ENCODE results near the gene SLC39A9.

Gene SLC39A9

GRCh38 chr14:69363964-69364363 is 34.5 kb upstream of the SLC39A9 start:
- Histone ChIP-seq H3K36me3 (no peaks in the 10 kb centered on the region), H3K9me3 (ENCODE audit: severe bottlenecking) (no peaks in the 10 kb centered on the region), H3K27me3 (ENCODE audit: insufficient read depth, low read depth, severe bottlenecking) (no peaks in the 10 kb centered on the region), H3K4me3 (ENCODE audit: low read depth, low read length) (no peak overlapping the region), H3K27ac (no peak overlapping the region)
- TF ChIP-seq CTCF (IDR thresholded peaks at IDR 0.05; ENCODE audit: low read depth, low read length) = no peak
- DNase-seq = no peak

- Histone ChIP-seq H3K27me3 (ENCODE audit: insufficient read depth, low read depth, severe bottlenecking) (no peaks in the 10 kb centered on the region), H3K9me3 (ENCODE audit: severe bottlenecking) (no peaks in the 10 kb centered on the region), H3K36me3 (no peaks in the 10 kb centered on the region), H3K27ac (no peak overlapping the region), H3K4me3 (ENCODE audit: low read depth, low read length) (no peak overlapping the region)
- DNase-seq = no peak
- no peak for TF ChIP-seq CTCF (IDR thresholded peaks at IDR 0.05; ENCODE audit: low read depth, low read length)
Observed at GRCh38 chr14:69364378-69364777, 34.1 kb upstream of the SLC39A9 start.

- TF ChIP-seq CTCF (IDR thresholded peaks at IDR 0.05; ENCODE audit: low read depth, low read length) = no peak
- H3K27me3 ChIP-seq (ENCODE audit: insufficient read depth, low read depth, severe bottlenecking) = no peaks in the 10 kb centered on the region
- no peak for DNase-seq
Observed at GRCh38 chr14:69366069-69366468, 32.4 kb upstream of the SLC39A9 start.

GRCh38 chr14:69366761-69367160 is 31.7 kb upstream of the SLC39A9 start:
- no peak for DNase-seq
- Histone ChIP-seq H3K27ac (no peak overlapping the region), H3K27me3 (ENCODE audit: insufficient read depth, low read depth, severe bottlenecking) (no peaks in the 10 kb centered on the region), H3K9me3 (ENCODE audit: severe bottlenecking) (no peaks in the 10 kb centered on the region), H3K4me3 (ENCODE audit: low read depth, low read length) (no peak overlapping the region), H3K36me3 (no peaks in the 10 kb centered on the region)
- TF ChIP-seq CTCF (IDR thresholded peaks at IDR 0.05; ENCODE audit: low read depth, low read length) = no peak

More at GRCh38 chr14:69366069-69366468, 32.4 kb upstream of the SLC39A9 start:
- Histone ChIP-seq H3K36me3 (no peaks in the 10 kb centered on the region), H3K4me3 (ENCODE audit: low read depth, low read length) (no peak overlapping the region), H3K9me3 (ENCODE audit: severe bottlenecking) (no peaks in the 10 kb centered on the region), H3K27ac (no peak overlapping the region)

GRCh38 chr14:69368381-69368780 is 30.1 kb upstream of the SLC39A9 start:
- Histone ChIP-seq H3K27ac (no peak overlapping the region), H3K36me3 (no peaks in the 10 kb centered on the region), H3K4me3 (ENCODE audit: low read depth, low read length) (no peak overlapping the region), H3K9me3 (ENCODE audit: severe bottlenecking) (no peaks in the 10 kb centered on the region), H3K27me3 (ENCODE audit: insufficient read depth, low read depth, severe bottlenecking) (no peaks in the 10 kb centered on the region)
- no peak for TF ChIP-seq CTCF (IDR thresholded peaks at IDR 0.05; ENCODE audit: low read depth, low read length)
- DNase-seq = no peak

GRCh38 chr14:69370061-69370460 is 28.4 kb upstream of the SLC39A9 start:
- TF ChIP-seq CTCF (IDR thresholded peaks at IDR 0.05; ENCODE audit: low read depth, low read length) = no peak
- DNase-seq = no peak

More at GRCh38 chr14:69370061-69370460, 28.4 kb upstream of the SLC39A9 start:
- Histone ChIP-seq H3K27me3 (ENCODE audit: insufficient read depth, low read depth, severe bottlenecking) (no peaks in the 10 kb centered on the region), H3K4me3 (ENCODE audit: low read depth, low read length) (no peak overlapping the region), H3K9me3 (ENCODE audit: severe bottlenecking) (no peaks in the 10 kb centered on the region), H3K36me3 (no peaks in the 10 kb centered on the region), H3K27ac (no peak overlapping the region)

Measured in WERI-Rb-1 (cell line).